IMR-90 (cell line): ENCODE results near the gene SQSTM1. TPM values are rescaled to one million over a fixed set of nuclear protein-coding genes. Genes with fewer than 3 reads are reported as not detected.

ENCODE experiments used
- ATAC-seq: fragments of 200-7000 bp; cut with Tn5 transposase; 2 replicates; pipeline ENCODE4 v1.9.1; 2020; ENCODE audit warnings: low read depth, mild to moderate bottlenecking, moderate library complexity
- BruUV-seq: library from RNA; stranded (reverse); fragments of 400-500 nt; replicated peaks from 2 replicates; lab custom pipeline; 2021; lab: Mats Ljungman, UMichigan
- CTCF ChIA-PET: fragments of 300-600 bp; formaldehyde crosslinking; extraction: SDS; loops from one replicate; lab custom pipeline; 2021; ENCODE audit warnings: antibody characterized with exemption; lab: Yijun Ruan, JAX
- POLR2A ChIA-PET: fragments of 300-600 bp; sonication (Branson Sonifier 250); formaldehyde crosslinking; loops from one replicate; lab custom pipeline; 2022; ENCODE audit warnings: antibody characterized with exemption; ENCODE audit not compliant: unreplicated experiment; lab: Charles Lee
- DNase-seq: peaks from one replicate; pipeline ENCODE4 v3.0.0; 2013
- H2AFZ ChIP-seq: replicated peaks from 2 replicates; pipeline ENCODE3; 2013; ENCODE audit warnings: low read length, mild to moderate bottlenecking; ENCODE audit not compliant: poor library complexity
- H2AK5ac ChIP-seq: 2 replicates; pipeline ENCODE4 v1.6.1; 2013; ENCODE audit warnings: low read depth, low read length, inconsistent platforms
- H2AK9ac ChIP-seq: replicated peaks from 2 replicates; pipeline ENCODE3; 2013; ENCODE audit warnings: mild to moderate bottlenecking, low read depth, low read length, moderate library complexity; ENCODE audit not compliant: poor library complexity
- H2BK120ac ChIP-seq: 2 replicates; pipeline ENCODE4 v1.6.1; 2013; ENCODE audit warnings: low read depth, low read length, inconsistent platforms
- H2BK15ac ChIP-seq: 3 replicates; pipeline ENCODE4 v1.6.1; 2013; ENCODE audit warnings: low read depth, low read length, inconsistent platforms
- H2BK20ac ChIP-seq: 2 replicates; pipeline ENCODE4 v1.6.1; 2013; ENCODE audit warnings: low read depth, mild to moderate bottlenecking, inconsistent platforms, low read length, moderate library complexity
- H2BK5ac ChIP-seq: 2 replicates; pipeline ENCODE4 v1.6.1; 2013; ENCODE audit warnings: mild to moderate bottlenecking, low read depth, low read length, inconsistent platforms; ENCODE audit not compliant: poor library complexity, severe bottlenecking
- H3K14ac ChIP-seq: replicated peaks from 2 replicates; pipeline ENCODE4 v1.6.1; 2013; ENCODE audit warnings: low read depth, low read length, inconsistent platforms
- H3K18ac ChIP-seq: 2 replicates; pipeline ENCODE4 v1.6.1; 2013; ENCODE audit warnings: low read depth, low read length, control low read depth
- H3K23ac ChIP-seq: 2 replicates; pipeline ENCODE4 v1.6.1; 2013; ENCODE audit warnings: low read depth, low read length, inconsistent platforms
- H3K27ac ChIP-seq: 2 replicates; pipeline ENCODE4 v1.5.1; 2013; ENCODE audit warnings: mild to moderate bottlenecking, control low read depth, low read length; ENCODE audit not compliant: insufficient read depth
- H3K27me3 ChIP-seq: 2 replicates; pipeline ENCODE4 v1.6.1; 2013; ENCODE audit warnings: low read length; ENCODE audit not compliant: control insufficient read depth, insufficient read depth
- H3K36me3 ChIP-seq: 2 replicates; pipeline ENCODE4 v1.6.1; 2013; ENCODE audit warnings: low read length, mixed read lengths; ENCODE audit not compliant: control insufficient read depth, insufficient read depth
- H3K4ac ChIP-seq: 2 replicates; pipeline ENCODE4 v1.6.1; 2013; ENCODE audit warnings: low read depth, low read length, inconsistent platforms
- H3K4me1 ChIP-seq: 2 replicates; pipeline ENCODE4 v1.6.1; 2013; ENCODE audit warnings: low read length, mixed read lengths; ENCODE audit not compliant: control insufficient read depth, insufficient read depth
- H3K4me2 ChIP-seq: 2 replicates; pipeline ENCODE4 v1.6.1; 2013; ENCODE audit warnings: low read depth, mild to moderate bottlenecking, control low read depth, low read length, moderate library complexity
- H3K4me3 ChIP-seq: 2 replicates; pipeline ENCODE4 v1.5.1; 2013; ENCODE audit warnings: low read depth, mild to moderate bottlenecking, control low read depth, low read length, moderate library complexity; ENCODE audit not compliant: insufficient read depth
- H3K56ac ChIP-seq: 2 replicates; pipeline ENCODE4 v1.6.1; 2013; ENCODE audit warnings: low read length, inconsistent platforms; ENCODE audit not compliant: insufficient read depth; ENCODE audit errors: extremely low read depth
- H3K79me1 ChIP-seq, 2 experiments: 2 replicates each; pipeline ENCODE4 v1.6.1; 2013; ENCODE audit warnings: low read length in 2 of 2, inconsistent platforms in 1 of 2, low read depth in 1 of 2
- H3K9ac ChIP-seq: 2 replicates; pipeline ENCODE4 v1.6.1; 2013; ENCODE audit warnings: low read depth, low read length, control low read depth
- H3K9me1 ChIP-seq: 2 replicates; pipeline ENCODE4 v1.6.1; 2013; ENCODE audit warnings: low read length, inconsistent platforms; ENCODE audit not compliant: insufficient read depth
- H3K9me3 ChIP-seq: 2 replicates; pipeline ENCODE4 v1.6.1; 2013; ENCODE audit warnings: low read length; ENCODE audit not compliant: control insufficient read depth, insufficient read depth
- H4K20me1 ChIP-seq: 2 replicates; pipeline ENCODE4 v1.6.1; 2013; ENCODE audit warnings: low read length, inconsistent platforms; ENCODE audit not compliant: insufficient read depth
- H4K5ac ChIP-seq: 2 replicates; pipeline ENCODE4 v1.6.1; 2013; ENCODE audit warnings: mild to moderate bottlenecking, low read depth, low read length, control low read depth
- H4K8ac ChIP-seq, 2 experiments: 2 replicates each; pipeline ENCODE4 v1.6.1; 2013; ENCODE audit warnings: low read depth in 2 of 2, low read length in 2 of 2, control low read depth in 1 of 2, inconsistent platforms in 1 of 2
- H4K91ac ChIP-seq: 2 replicates; pipeline ENCODE4 v1.6.1; 2013; ENCODE audit warnings: low read depth, low read length, inconsistent platforms; ENCODE audit not compliant: insufficient read depth
- CHD1 ChIP-seq: IDR thresholded peaks from 2 replicates; pipeline ENCODE4 v1.6.1; 2012; ENCODE audit warnings: low read depth, low read length, improper control_type of control experiment
- FOS ChIP-seq: fragments of 150-350 bp; IDR thresholded peaks from 2 replicates; pipeline ENCODE4 v1.6.1; 2016; ENCODE audit warnings: low read depth, low read length
- MXI1 ChIP-seq: IDR thresholded peaks from 2 replicates; pipeline ENCODE4 v1.6.1; 2012; ENCODE audit warnings: low read depth, mild to moderate bottlenecking, low read length, moderate library complexity, borderline replicate concordance
- RAD21 ChIP-seq: IDR thresholded peaks from 2 replicates; pipeline ENCODE4 v1.6.1; 2012; ENCODE audit warnings: low read length, improper control_type of control experiment
- SMC3 ChIP-seq: fragments of 150-350 bp; IDR thresholded peaks from 2 replicates; pipeline ENCODE4 v1.6.1; 2016; ENCODE audit warnings: low read depth, mild to moderate bottlenecking, antibody characterized with exemption, low read length, moderate library complexity
- WGBS, 2 experiments: methylation state at CpG; one replicate each; pipeline versions ENCODE4 v1.1.5 to v1.1.7; 2013; ENCODE audit warnings: missing lambda C conversion rate in 2 of 2; ENCODE audit not compliant: insufficient read length in 1 of 2; ENCODE audit errors: extremely low coverage in 2 of 2; 5-methylcytosine and 5-hydroxymethylcytosine counted together
- dilution Hi-C: fragments of 300-500 bp; cut with HindIII; formaldehyde crosslinking; loops from one replicate; pipeline ENCODE4 v1.14.3; 2018; ENCODE audit warnings: low sequenced_read_pairs; ENCODE audit not compliant: unreplicated experiment
- in situ Hi-C: fragments of 300-500 bp; cut with MboI; formaldehyde crosslinking; loops from 3 replicates; pipeline ENCODE4 v1.14.3; 2019; ENCODE audit warnings: low sequenced_read_pairs, inconsistent platforms, mixed read lengths
- intact Hi-C: fragments of 100-400 bp; cut with micrococcal nuclease; formaldehyde crosslinking; loops from 2 replicates; pipeline ENCODE4 v1.10.0; 2022
- polyA plus RNA-seq, 3 experiments: library from polyadenylated mRNA; depleted of rRNA; stranded (reverse); fragments of >200 nt; gene quantifications; 2 replicates each; pipeline ENCODE4 v1.2.3, GENCODE V29; 2012; ENCODE audit warnings: low replicate concordance in 1 of 3
- total RNA-seq: library from RNA; depleted of rRNA; stranded (reverse); fragments of >200 nt; gene quantifications from 2 replicates; pipeline ENCODE4 v1.2.3, GENCODE V29; 2012
- TF ChIP-seq, protein P1 (sequence below): conservative IDR thresholded peaks from 2 replicates; pipeline ENCODE4 v1.5.1; 2012; ENCODE audit warnings: mild to moderate bottlenecking, low read depth, low read length, improper control_type of control experiment

SQSTM1 gene
- total and polyA plus RNA-seq, 2 of the 4 experiments (the other 2 are of a cell fraction) = 152 to 184 TPM

DNA sequence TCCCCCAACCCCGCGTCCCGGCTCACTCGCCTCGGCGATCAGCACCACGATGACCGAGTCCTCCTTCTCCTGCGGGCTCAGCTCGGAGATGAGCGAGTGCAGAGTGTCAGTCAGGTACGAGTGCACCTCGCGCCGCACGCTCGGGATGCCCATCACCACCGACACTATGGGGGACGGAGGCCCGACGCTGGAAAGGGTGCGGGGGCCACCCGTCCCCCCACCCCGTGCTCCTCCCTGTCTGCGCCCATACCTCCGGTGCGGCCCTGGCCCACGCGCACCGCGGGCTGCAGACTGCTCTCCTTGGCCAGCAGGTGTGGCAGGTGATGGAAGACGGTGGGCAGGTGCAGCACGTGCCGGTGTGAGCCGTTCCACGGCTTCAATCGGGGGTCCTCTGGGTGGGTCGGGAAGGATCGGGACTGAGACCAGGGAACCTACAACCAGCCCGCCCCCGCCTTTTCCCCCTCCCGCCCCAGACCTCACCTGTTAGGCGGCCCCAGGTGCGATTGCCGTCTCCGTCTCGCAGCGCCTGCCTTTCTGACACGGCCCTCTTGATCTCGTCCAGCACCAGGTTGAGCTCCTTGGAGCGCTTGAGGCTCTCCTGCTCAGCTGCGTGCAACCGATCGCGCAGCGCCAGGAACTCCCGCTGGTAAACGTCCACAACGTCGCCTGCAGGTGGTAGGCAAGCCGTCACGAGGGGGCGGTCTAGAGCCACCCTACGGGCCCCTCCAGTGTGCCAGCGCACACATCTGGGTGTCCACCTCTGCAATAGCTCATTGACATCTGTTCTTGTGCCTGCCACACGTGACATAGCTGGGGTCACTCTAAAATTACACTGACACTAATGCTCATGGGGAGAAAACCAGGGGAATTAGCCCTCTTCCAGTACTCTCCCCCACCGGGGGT is 19.1 kb upstream of the SQSTM1 start:
- H4K5ac ChIP-seq = no peak overlapping the region
- POLR2A ChIA-PET = no interaction called here
- H3K36me3 ChIP-seq = peaks cover 53% of the 10 kb centered on the region
- no peaks in the 10 kb centered on the region for H3K27me3 ChIP-seq
- no peak overlapping the region for H3K23ac ChIP-seq
- peaks cover 52% of the 10 kb centered on the region for H4K20me1 ChIP-seq
- H2AFZ ChIP-seq = peak overlapping the region; percentile 37
- no peak overlapping the region for H3K4ac ChIP-seq
- no peak overlapping the region for H4K91ac ChIP-seq
- no peak overlapping the region for H3K9ac ChIP-seq
- DNase-seq (peak; percentile 48), ATAC-seq (no peak)
- H3K4me2 ChIP-seq = no peak overlapping the region
- no peak overlapping the region for H2BK15ac ChIP-seq
- in situ Hi-C loops (no loop called here), dilution Hi-C loops (no loop called here), intact Hi-C loops (loop anchor here (5.0 kb wide), 1 partner anchor 106 kb away; the partner anchor contains the start of gene TBC1D9B)
- no peak overlapping the region for H3K18ac ChIP-seq
- peaks cover 22% of the 10 kb centered on the region for H3K4me1 ChIP-seq
- 64% methylated on average over 32 of the region's 67 CpGs; no CpG with 5 or more reads in 1 of the 2 experiments for WGBS, 2 experiments
- no peak overlapping the region for H3K14ac ChIP-seq
- H3K79me1 ChIP-seq = peaks cover 26 to 56% of the 10 kb centered on the region in 2 experiments
- H3K27ac ChIP-seq = no peak overlapping the region
- H2AK5ac ChIP-seq = no peak overlapping the region
- no TSS peak for BruUV-seq
- no peak overlapping the region for H2BK5ac ChIP-seq
- CTCF ChIA-PET = interaction anchor here (0.6 kb wide), 1 partner anchor 207 kb away, joined by 4 read pairs; no protein-coding TSS in a partner anchor
- no peak overlapping the region for H3K56ac ChIP-seq
- H2BK20ac ChIP-seq = no peak overlapping the region
- no peak overlapping the region for H2BK120ac ChIP-seq
- no peak overlapping the region for H3K4me3 ChIP-seq
- no peaks in the 10 kb centered on the region for H3K9me3 ChIP-seq
- peak overlapping the region; percentile 22 for H2AK9ac ChIP-seq
- TF ChIP-seq SMC3 (peak; percentile 50), CHD1 (no peak), RAD21 (peak; percentile 67), MXI1 (no peak), FOS (no peak)
- TF ChIP-seq, protein P1, sequence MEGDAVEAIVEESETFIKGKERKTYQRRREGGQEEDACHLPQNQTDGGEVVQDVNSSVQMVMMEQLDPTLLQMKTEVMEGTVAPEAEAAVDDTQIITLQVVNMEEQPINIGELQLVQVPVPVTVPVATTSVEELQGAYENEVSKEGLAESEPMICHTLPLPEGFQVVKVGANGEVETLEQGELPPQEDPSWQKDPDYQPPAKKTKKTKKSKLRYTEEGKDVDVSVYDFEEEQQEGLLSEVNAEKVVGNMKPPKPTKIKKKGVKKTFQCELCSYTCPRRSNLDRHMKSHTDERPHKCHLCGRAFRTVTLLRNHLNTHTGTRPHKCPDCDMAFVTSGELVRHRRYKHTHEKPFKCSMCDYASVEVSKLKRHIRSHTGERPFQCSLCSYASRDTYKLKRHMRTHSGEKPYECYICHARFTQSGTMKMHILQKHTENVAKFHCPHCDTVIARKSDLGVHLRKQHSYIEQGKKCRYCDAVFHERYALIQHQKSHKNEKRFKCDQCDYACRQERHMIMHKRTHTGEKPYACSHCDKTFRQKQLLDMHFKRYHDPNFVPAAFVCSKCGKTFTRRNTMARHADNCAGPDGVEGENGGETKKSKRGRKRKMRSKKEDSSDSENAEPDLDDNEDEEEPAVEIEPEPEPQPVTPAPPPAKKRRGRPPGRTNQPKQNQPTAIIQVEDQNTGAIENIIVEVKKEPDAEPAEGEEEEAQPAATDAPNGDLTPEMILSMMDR = peak; percentile 59
- no peak overlapping the region for H4K8ac ChIP-seq
- H3K9me1 ChIP-seq = 0 out of 2 replicates have a peak, but pooled peaks cover 2% of the 10 kb centered on the region
